ENCODE data around the gene TTLL7. TPM values are rescaled to one million over a fixed set of nuclear protein-coding genes. Genes with fewer than 3 reads are reported as not detected.

The TTLL7 gene
- total and polyA plus RNA-seq, 8 donors = 1.4 to 50.8 (median 8.5) TPM

DNA sequence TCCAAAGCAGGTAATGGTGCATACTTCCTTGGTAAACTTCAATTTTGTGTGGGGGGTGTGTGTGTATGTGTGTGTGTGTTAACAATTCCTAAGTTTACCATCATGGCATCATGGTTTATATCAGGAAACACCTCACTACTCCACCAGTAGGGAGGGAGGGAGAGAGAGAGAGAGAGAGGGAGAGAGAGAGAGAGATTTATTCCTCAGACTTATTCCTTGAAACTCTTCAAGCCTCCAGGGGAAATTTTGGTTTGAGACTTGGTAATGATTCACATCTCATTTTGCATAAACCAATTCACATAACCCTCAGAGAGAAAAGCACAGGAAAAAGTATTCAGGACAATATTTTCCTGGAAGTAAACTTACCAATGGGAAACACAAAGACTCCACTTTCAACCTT, 115.0 kb downstream of the TTLL7 start:
- no peak for DNase-seq
- Histone ChIP-seq H3K36me3 (peaks cover 0 to 5% (median 2%) of the 10 kb centered on the region in 4 donors), H3K4me3 (no peak overlapping the region), H3K27me3 (no peaks in the 10 kb centered on the region), H3K27ac (no peak overlapping the region), H3K9me3 (no peaks in the 10 kb centered on the region), H3K4me1 (no peaks in the 10 kb centered on the region)
- intact Hi-C loops (cut with DNase I; ENCODE audit: low total_unique reads) = no loop called here
- no peak for TF ChIP-seq EP300 (IDR thresholded peaks at IDR 0.05)
- TF ChIP-seq, protein P1, sequence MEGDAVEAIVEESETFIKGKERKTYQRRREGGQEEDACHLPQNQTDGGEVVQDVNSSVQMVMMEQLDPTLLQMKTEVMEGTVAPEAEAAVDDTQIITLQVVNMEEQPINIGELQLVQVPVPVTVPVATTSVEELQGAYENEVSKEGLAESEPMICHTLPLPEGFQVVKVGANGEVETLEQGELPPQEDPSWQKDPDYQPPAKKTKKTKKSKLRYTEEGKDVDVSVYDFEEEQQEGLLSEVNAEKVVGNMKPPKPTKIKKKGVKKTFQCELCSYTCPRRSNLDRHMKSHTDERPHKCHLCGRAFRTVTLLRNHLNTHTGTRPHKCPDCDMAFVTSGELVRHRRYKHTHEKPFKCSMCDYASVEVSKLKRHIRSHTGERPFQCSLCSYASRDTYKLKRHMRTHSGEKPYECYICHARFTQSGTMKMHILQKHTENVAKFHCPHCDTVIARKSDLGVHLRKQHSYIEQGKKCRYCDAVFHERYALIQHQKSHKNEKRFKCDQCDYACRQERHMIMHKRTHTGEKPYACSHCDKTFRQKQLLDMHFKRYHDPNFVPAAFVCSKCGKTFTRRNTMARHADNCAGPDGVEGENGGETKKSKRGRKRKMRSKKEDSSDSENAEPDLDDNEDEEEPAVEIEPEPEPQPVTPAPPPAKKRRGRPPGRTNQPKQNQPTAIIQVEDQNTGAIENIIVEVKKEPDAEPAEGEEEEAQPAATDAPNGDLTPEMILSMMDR (IDR thresholded peaks at IDR 0.05) = no peak
- no peak for TF ChIP-seq POLR2AphosphoS5 (IDR thresholded peaks at IDR 0.05)
- TF ChIP-seq POLR2A (IDR thresholded peaks at IDR 0.05) = no peak

DNA sequence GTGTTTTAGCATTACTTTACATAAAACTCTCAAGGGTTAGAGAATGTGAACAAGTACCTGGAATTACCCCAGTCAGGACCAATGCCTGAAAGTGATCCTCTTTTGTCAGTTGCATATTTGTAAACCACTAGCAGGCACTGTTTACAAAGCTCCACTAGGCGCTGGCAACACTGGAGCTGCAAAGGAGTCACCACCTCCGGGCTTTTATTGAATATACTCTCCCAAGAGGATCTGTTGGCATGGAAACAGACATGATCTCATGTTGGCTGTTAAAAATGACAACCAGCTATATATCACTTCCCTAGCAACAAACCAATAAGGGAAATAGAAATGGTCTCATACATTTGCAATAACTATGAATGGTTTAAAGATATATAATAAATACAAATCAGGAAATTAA, 116.0 kb downstream of the TTLL7 start:
- no peak for TF ChIP-seq POLR2A (IDR thresholded peaks at IDR 0.05)
- TF ChIP-seq, protein P1 (IDR thresholded peaks at IDR 0.05) = no peak
- no peak for TF ChIP-seq POLR2AphosphoS5 (IDR thresholded peaks at IDR 0.05)
- TF ChIP-seq EP300 (IDR thresholded peaks at IDR 0.05) = no peak
- DNase-seq = peak in 1 of 2 donors; percentile 51
- no peak overlapping the region for H3K4me3 ChIP-seq

DNA sequence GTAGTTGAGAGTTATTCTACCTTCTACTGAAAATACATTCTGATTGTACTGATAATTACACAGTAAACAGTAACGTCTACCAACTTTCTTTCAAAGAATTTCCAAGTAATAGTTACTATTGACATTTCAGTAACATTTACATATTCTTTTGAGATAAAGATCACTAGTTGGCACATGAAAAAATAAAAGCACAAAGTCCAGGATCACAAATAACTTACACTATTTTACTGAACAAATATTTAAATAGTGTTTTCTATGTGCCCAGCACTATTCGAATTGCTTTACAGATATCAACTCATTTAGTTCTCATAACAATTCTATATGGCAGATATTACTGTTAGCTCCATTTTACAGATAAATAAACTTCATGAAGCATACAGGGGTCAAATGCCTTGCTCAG, 126.4 kb downstream of the TTLL7 start:
- intact Hi-C loops (cut with DNase I; ENCODE audit: low total_unique reads) = no loop called here
- H3K4me1 ChIP-seq = peaks cover 0 to 10% (median 0%) of the 10 kb centered on the region in 4 donors
- TF ChIP-seq POLR2AphosphoS5 (IDR thresholded peaks at IDR 0.05) (no peak), EP300 (IDR thresholded peaks at IDR 0.05) (no peak), POLR2A (IDR thresholded peaks at IDR 0.05) (no peak)
- TF ChIP-seq, protein P1 (IDR thresholded peaks at IDR 0.05) = no peak
- H3K9me3 ChIP-seq = no peaks in the 10 kb centered on the region
- no peaks in the 10 kb centered on the region for H3K27me3 ChIP-seq
- WGBS, 5 donors = 34 to 58% (median 34%) methylated on average over 2 of the region's 2 CpGs
- DNase-seq = no peak
- H3K4me3 ChIP-seq = no peak overlapping the region
- H3K36me3 ChIP-seq = peaks cover 0 to 3% (median 0%) of the 10 kb centered on the region in 4 donors
- no peak overlapping the region for H3K27ac ChIP-seq

More for the DNA sequence above, 116.0 kb downstream of the TTLL7 start:
- intact Hi-C loops (cut with DNase I; ENCODE audit: low total_unique reads) = no loop called here
- no peaks in the 10 kb centered on the region for H3K9me3 ChIP-seq
- H3K36me3 ChIP-seq = peaks cover 0 to 5% (median 2%) of the 10 kb centered on the region in 4 donors
- no peaks in the 10 kb centered on the region for H3K4me1 ChIP-seq
- 20 to 38% (median 29%) methylated on average over 2 of the region's 2 CpGs for WGBS, 5 donors
- no peak overlapping the region for H3K27ac ChIP-seq
- H3K27me3 ChIP-seq = no peaks in the 10 kb centered on the region

DNA sequence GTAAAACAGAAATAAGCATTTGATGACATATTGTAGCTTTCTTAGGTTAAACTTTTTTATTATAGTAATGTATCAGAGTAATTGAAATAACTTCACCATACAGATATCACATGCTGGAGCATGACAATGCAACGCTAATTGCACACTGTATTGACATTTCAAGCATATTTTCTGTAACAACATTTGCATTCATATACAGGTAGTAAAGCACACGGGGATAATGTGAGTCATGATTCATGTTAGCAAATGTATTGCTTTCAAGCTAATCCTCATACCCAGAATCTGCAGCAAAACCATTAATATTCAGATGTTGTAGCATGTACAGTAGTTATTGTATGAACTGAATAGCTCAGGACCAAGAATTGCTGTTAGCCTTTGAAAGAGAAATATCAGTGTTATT, 133.9 kb downstream of the TTLL7 start:
- 70 to 78% (median 76%) methylated on average over 2 of the region's 2 CpGs for WGBS, 5 donors
- TF ChIP-seq EP300 (IDR thresholded peaks at IDR 0.05) (no peak), POLR2A (IDR thresholded peaks at IDR 0.05) (no peak), POLR2AphosphoS5 (IDR thresholded peaks at IDR 0.05) (no peak)
- TF ChIP-seq, protein P1 (IDR thresholded peaks at IDR 0.05) = no peak
- intact Hi-C loops (cut with DNase I; ENCODE audit: low total_unique reads) = no loop called here

More for the DNA sequence above, 133.9 kb downstream of the TTLL7 start:
- Histone ChIP-seq H3K4me1 (peaks cover 0 to 11% (median 5%) of the 10 kb centered on the region in 4 donors), H3K4me3 (no peak overlapping the region), H3K9me3 (no peaks in the 10 kb centered on the region), H3K36me3 (peaks cover 0 to 3% (median 0%) of the 10 kb centered on the region in 4 donors), H3K27ac (no peak overlapping the region), H3K27me3 (peaks cover 0 to 8% (median 0%) of the 10 kb centered on the region in 3 donors)
- no peak for DNase-seq
